ENCODE results near the gene FBXO7.

The FBXO7 gene

GRCh38 chr22:32475468-32476010 lies 928 bp downstream of the FBXO7 start:
- peaks cover 7% of the 10 kb centered on the region for H3K4me1 ChIP-seq (ENCODE audit: control insufficient read depth, insufficient read depth, low read length)
- CTCF ChIA-PET = interaction anchor here (0.7 to 1.3 kb wide), 12 partner anchors 10 to 810 kb away, joined by 3 to 6 read pairs (median 3); no protein-coding TSS in a partner anchor
- peak overlapping the region; percentile 99 for H3K27ac ChIP-seq (ENCODE audit: extremely low read depth, low read depth, low read length)
- H3K9me3 ChIP-seq (ENCODE audit: control insufficient read depth, insufficient read depth, low read depth, low read length) = no peaks in the 10 kb centered on the region
- POLR2A ChIA-PET = interaction anchor here (0.7 to 2.1 kb wide), 7 partner anchors 11 to 335 kb away, joined by 3 to 12 read pairs (median 4); partner anchors contain the start of genes RTCB and TIMP3
- peak overlapping the region; percentile 99 for H3K4me3 ChIP-seq (ENCODE audit: low read depth, low read length)
- TF ChIP-seq, protein P1, sequence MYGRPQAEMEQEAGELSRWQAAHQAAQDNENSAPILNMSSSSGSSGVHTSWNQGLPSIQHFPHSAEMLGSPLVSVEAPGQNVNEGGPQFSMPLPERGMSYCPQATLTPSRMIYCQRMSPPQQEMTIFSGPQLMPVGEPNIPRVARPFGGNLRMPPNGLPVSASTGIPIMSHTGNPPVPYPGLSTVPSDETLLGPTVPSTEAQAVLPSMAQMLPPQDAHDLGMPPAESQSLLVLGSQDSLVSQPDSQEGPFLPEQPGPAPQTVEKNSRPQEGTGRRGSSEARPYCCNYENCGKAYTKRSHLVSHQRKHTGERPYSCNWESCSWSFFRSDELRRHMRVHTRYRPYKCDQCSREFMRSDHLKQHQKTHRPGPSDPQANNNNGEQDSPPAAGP (tag by site-specific recombination; IDR thresholded peaks at IDR 0.05) = no peak
- TF ChIP-seq ZNF341 (tag by site-specific recombination; IDR thresholded peaks at IDR 0.05; ENCODE audit: low read depth) (0 out of 2 replicates have a peak, but pooled peaks have one; percentile 5), PRDM1 (tag by site-specific recombination; IDR thresholded peaks at IDR 0.05) (peak; percentile 93)
- TF ChIP-seq, protein P2, sequence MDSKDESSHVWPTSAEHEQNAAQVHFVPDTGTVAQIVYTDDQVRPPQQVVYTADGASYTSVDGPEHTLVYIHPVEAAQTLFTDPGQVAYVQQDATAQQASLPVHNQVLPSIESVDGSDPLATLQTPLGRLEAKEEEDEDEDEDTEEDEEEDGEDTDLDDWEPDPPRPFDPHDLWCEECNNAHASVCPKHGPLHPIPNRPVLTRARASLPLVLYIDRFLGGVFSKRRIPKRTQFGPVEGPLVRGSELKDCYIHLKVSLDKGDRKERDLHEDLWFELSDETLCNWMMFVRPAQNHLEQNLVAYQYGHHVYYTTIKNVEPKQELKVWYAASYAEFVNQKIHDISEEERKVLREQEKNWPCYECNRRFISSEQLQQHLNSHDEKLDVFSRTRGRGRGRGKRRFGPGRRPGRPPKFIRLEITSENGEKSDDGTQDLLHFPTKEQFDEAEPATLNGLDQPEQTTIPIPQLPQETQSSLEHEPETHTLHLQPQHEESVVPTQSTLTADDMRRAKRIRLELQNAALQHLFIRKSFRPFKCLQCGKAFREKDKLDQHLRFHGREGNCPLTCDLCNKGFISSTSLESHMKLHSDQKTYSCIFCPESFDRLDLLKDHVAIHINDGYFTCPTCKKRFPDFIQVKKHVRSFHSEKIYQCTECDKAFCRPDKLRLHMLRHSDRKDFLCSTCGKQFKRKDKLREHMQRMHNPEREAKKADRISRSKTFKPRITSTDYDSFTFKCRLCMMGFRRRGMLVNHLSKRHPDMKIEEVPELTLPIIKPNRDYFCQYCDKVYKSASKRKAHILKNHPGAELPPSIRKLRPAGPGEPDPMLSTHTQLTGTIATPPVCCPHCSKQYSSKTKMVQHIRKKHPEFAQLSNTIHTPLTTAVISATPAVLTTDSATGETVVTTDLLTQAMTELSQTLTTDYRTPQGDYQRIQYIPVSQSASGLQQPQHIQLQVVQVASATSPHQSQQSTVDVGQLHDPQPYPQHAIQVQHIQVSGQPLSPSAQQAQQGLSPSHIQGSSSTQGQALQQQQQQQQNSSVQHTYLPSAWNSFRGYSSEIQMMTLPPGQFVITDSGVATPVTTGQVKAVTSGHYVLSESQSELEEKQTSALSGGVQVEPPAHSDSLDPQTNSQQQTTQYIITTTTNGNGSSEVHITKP (tag by site-specific recombination; IDR thresholded peaks at IDR 0.05) = peak; percentile 79
- peaks cover under 1 to 11% of the 10 kb centered on the region in 2 experiments; a peak in 2 of 3 replicates for H3K36me3 ChIP-seq (ENCODE audit: control insufficient read depth in 2 of 2, insufficient read depth in 1 of 2, low read length in 2 of 2)

DNA sequence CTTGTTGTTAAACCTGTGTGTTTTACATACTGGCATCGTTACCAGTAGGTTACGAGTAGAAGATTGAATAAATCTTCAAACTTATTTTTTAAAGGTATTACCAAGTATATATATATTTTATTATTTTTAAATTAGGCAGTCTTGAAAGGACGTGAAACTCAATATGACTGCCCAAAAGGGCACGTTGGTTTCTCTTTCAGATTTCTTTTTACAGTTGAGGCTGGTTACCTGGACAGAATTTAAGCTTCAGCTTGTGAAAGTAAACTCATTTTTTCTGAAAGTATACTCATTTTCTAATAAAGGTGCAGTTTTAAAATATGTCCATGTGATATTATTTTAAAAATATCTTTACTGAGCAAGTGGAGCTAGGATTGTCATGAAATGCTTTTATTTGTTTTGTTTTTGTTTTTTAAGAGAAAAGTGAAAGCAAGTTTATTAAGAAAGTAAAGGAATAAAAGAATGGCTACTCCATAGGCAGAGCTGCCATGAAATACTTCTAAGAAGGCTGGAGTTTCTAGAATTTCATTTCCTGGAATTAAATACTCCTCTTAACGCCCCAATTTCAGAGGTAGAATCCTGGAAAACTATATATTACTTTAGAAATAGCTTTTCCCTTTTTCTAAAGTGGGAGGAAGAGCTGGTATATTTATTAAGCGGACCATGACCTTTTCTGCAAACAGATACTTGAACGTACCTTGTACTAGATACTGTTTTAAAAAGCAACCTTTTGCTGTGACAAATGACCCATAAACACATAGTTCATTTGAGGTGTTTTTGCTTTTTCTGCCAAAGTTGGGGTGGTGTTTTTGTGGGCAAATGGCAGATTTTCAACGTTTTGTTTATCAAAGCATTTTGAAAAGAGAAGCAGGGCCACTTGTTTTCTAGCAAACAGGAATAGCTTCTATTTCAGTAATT lies 1.9 kb downstream of the FBXO7 start:
- H3K27ac ChIP-seq (ENCODE audit: extremely low read depth, low read depth, low read length) = no peak overlapping the region
- no peaks in the 10 kb centered on the region for H3K9me3 ChIP-seq (ENCODE audit: control insufficient read depth, insufficient read depth, low read depth, low read length)
- CTCF ChIA-PET = interaction anchor here (0.6 to 1.5 kb wide), 16 partner anchors 32 to 811 kb away, joined by 3 to 12 read pairs (median 3); no protein-coding TSS in a partner anchor
- POLR2A ChIA-PET = interaction anchor here (1.1 to 2.1 kb wide), 3 partner anchors 24 to 325 kb away, joined by 3 to 10 read pairs (median 7); partner anchors contain the start of gene TIMP3
- peak overlapping the region; percentile 99 for H3K4me3 ChIP-seq (ENCODE audit: low read depth, low read length)
- peaks cover 5 to 14% of the 10 kb centered on the region in 2 experiments; a peak in 2 of 3 replicates for H3K36me3 ChIP-seq (ENCODE audit: control insufficient read depth in 2 of 2, insufficient read depth in 1 of 2, low read length in 2 of 2)
- H3K4me1 ChIP-seq (ENCODE audit: control insufficient read depth, insufficient read depth, low read length) = peaks cover 7% of the 10 kb centered on the region
- peak; percentile 89 for TF ChIP-seq PRDM1 (tag by site-specific recombination; IDR thresholded peaks at IDR 0.05)
- TF ChIP-seq, protein P3, sequence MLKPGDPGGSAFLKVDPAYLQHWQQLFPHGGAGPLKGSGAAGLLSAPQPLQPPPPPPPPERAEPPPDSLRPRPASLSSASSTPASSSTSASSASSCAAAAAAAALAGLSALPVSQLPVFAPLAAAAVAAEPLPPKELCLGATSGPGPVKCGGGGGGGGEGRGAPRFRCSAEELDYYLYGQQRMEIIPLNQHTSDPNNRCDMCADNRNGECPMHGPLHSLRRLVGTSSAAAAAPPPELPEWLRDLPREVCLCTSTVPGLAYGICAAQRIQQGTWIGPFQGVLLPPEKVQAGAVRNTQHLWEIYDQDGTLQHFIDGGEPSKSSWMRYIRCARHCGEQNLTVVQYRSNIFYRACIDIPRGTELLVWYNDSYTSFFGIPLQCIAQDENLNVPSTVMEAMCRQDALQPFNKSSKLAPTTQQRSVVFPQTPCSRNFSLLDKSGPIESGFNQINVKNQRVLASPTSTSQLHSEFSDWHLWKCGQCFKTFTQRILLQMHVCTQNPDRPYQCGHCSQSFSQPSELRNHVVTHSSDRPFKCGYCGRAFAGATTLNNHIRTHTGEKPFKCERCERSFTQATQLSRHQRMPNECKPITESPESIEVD (tag by site-specific recombination; IDR thresholded peaks at IDR 0.05) = peak; percentile 34; the same call in 1 of the 2 replicates
- TF ChIP-seq ZXDB (tag by site-specific recombination; IDR thresholded peaks at IDR 0.05) = no peak
- no peak for TF ChIP-seq KLF1 (tag by site-specific recombination; IDR thresholded peaks at IDR 0.05)
- TF ChIP-seq HOXA7 (CRISPR knock-in tag; IDR thresholded peaks at IDR 0.05; ENCODE audit: borderline replicate concordance) = no peak
- TF ChIP-seq BCL11B (tag by site-specific recombination; IDR thresholded peaks at IDR 0.05; ENCODE audit: low read depth) = no peak
- TF ChIP-seq, protein P4, sequence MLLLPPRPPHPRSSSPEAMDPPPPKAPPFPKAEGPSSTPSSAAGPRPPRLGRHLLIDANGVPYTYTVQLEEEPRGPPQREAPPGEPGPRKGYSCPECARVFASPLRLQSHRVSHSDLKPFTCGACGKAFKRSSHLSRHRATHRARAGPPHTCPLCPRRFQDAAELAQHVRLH (tag by site-specific recombination; IDR thresholded peaks at IDR 0.05) = no peak

DNA sequence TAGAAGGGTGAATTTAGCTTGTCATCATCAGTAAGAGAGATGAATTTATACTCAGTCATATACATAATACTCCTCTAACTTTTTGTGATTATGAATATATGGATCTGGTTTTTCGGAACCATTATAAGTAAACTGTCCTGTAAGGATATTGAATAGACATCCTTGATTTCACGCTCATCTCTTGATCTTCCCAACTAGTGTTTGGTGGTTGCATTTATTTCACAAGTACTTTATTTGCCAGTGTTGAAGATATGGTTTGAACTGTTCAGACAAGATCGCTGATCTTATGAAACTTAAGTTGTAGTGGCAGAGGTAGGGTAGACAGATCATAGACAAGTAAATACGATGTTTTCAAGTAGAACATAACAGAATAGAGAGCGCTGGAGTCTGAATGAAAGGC lies 3.0 kb downstream of the FBXO7 start:
- H3K4me3 ChIP-seq (ENCODE audit: low read depth, low read length) = no peak overlapping the region
- POLR2A ChIA-PET = no interaction called here
- H3K27ac ChIP-seq (ENCODE audit: extremely low read depth, low read depth, low read length) = no peak overlapping the region
- H3K4me1 ChIP-seq (ENCODE audit: control insufficient read depth, insufficient read depth, low read length) = peaks cover 11% of the 10 kb centered on the region
- CTCF ChIA-PET = interaction anchor here (0.6 to 1.5 kb wide), 9 partner anchors 8 to 523 kb away, joined by 3 to 12 read pairs (median 4); partner anchors contain the start of gene RTCB
- no peaks in the 10 kb centered on the region for H3K9me3 ChIP-seq (ENCODE audit: control insufficient read depth, insufficient read depth, low read depth, low read length)
- H3K36me3 ChIP-seq (ENCODE audit: control insufficient read depth in 2 of 2, insufficient read depth in 1 of 2, low read length in 2 of 2) = peaks cover 5 to 14% of the 10 kb centered on the region in 2 experiments; a peak in 2 of 3 replicates
- no peak for TF ChIP-seq ZNF140 (tag by site-specific recombination; IDR thresholded peaks at IDR 0.05)
- TF ChIP-seq ZNF639 (tag by site-specific recombination; IDR thresholded peaks at IDR 0.05) = no peak
- TF ChIP-seq ZNF585B (tag by site-specific recombination; IDR thresholded peaks at IDR 0.05) = no peak
- no peak for TF ChIP-seq ZNF324 (tag by site-specific recombination; IDR thresholded peaks at IDR 0.05)
- TF ChIP-seq, protein P4 (tag by site-specific recombination; IDR thresholded peaks at IDR 0.05) = no peak
- no peak for TF ChIP-seq ZNF558 (tag by site-specific recombination; IDR thresholded peaks at IDR 0.05)
- TF ChIP-seq ZNF426 (tag by site-specific recombination; IDR thresholded peaks at IDR 0.05) = no peak
